GM12878 (cell line): ENCODE results near the gene DCAF12. TPM values are rescaled to one million over a fixed set of nuclear protein-coding genes. Genes with fewer than 3 reads are reported as not detected.

Source experiments
- ATAC-seq: fragments of 200-7000 bp; cut with Tn5 transposase; 3 replicates; pipeline ENCODE4 v1.9.1; 2020; ENCODE audit warnings: mild to moderate bottlenecking, moderate library complexity
- BruUV-seq: library from RNA; stranded (reverse); fragments of 400-500 nt; replicated peaks from 2 replicates; lab custom pipeline; 2021; lab: Mats Ljungman, UMichigan
- CTCF ChIA-PET: fragments of 300-600 bp; sonication (Branson Sonifier 250); formaldehyde crosslinking; extraction: SDS; loops from one replicate; lab custom pipeline; 2021; ENCODE audit warnings: inconsistent platforms; lab: Yijun Ruan, JAX
- POLR2A ChIA-PET: fragments of 350-600 bp; formaldehyde crosslinking; extraction: SDS; loops from one replicate; lab custom pipeline; 2021; ENCODE audit warnings: inconsistent platforms; lab: Charles Lee
- RAD21 ChIA-PET: fragments of 300-600 bp; sonication (Branson Sonifier 250); formaldehyde crosslinking; loops from one replicate; lab custom pipeline; 2023; ENCODE audit warnings: antibody characterized with exemption; ENCODE audit not compliant: unreplicated experiment; lab: Charles Lee
- SMC1A ChIA-PET: fragments of 300-600 bp; sonication (Branson Sonifier 250); formaldehyde crosslinking; loops from one replicate; lab custom pipeline; 2023; ENCODE audit not compliant: unreplicated experiment, uncharacterized antibody; lab: Charles Lee
- DNase-seq: peaks from one replicate; pipeline ENCODE4 v3.0.0-alpha.2; 2011; ENCODE audit warnings: low read depth, low spot score
- FAIRE-seq: peaks from 3 replicates; lab custom pipeline; 2011; peaks lifted over from hg19 to GRCh38; lab: Jason Lieb, UNC
- H2AFZ ChIP-seq: 2 replicates; pipeline ENCODE4 v1.6.0; 2011; ENCODE audit warnings: low read depth, low read length, control low read depth; ENCODE audit not compliant: control insufficient read depth
- H3K27ac ChIP-seq: 2 replicates; pipeline ENCODE4 v1.5.1; 2011; ENCODE audit warnings: control low read depth; ENCODE audit not compliant: control insufficient read depth, insufficient read depth
- H3K27me3 ChIP-seq, 2 experiments: replicated peaks in 1 of 2; 2 replicates each; pipeline versions ENCODE4 v1.6.0 to v1.6.1; 2011; ENCODE audit warnings: low read length in 1 of 2; ENCODE audit not compliant: control insufficient read depth in 2 of 2, insufficient read depth in 2 of 2
- H3K36me3 ChIP-seq, 2 experiments: 2 replicates each; pipeline ENCODE4 v1.5.1; 2011; ENCODE audit warnings: low read length in 1 of 2; ENCODE audit not compliant: control insufficient read depth in 2 of 2, insufficient read depth in 2 of 2
- H3K4me1 ChIP-seq: 2 replicates; pipeline ENCODE4 v1.6.1; 2011; ENCODE audit warnings: mild to moderate bottlenecking, low read length, moderate library complexity, mixed read lengths; ENCODE audit not compliant: control insufficient read depth, insufficient read depth
- H3K4me2 ChIP-seq: 2 replicates; pipeline ENCODE4 v1.6.0; 2011; ENCODE audit warnings: control low read depth; ENCODE audit not compliant: control insufficient read depth, insufficient read depth
- H3K4me3 ChIP-seq: fragments of 200-600 bp; sonication (generic); 2 replicates; pipeline ENCODE4 v1.5.1; 2016
- H3K79me2 ChIP-seq: 2 replicates; pipeline ENCODE4 v1.6.0; 2011; ENCODE audit warnings: low read length; ENCODE audit not compliant: control insufficient read depth, insufficient read depth
- H3K9ac ChIP-seq: 2 replicates; pipeline ENCODE4 v1.8.0; 2011; ENCODE audit warnings: low read length, control low read depth, mixed read lengths; ENCODE audit not compliant: control insufficient read depth, insufficient read depth
- H3K9me3 ChIP-seq: replicated peaks from 3 replicates; pipeline ENCODE4 v1.5.1; 2011; ENCODE audit warnings: mild to moderate bottlenecking, low read length; ENCODE audit not compliant: control insufficient read depth, insufficient read depth
- H4K20me1 ChIP-seq: 2 replicates; pipeline ENCODE4 v1.6.0; 2011; ENCODE audit not compliant: control insufficient read depth, insufficient read depth
- CBX3 ChIP-seq: fragments of 200-600 bp; sonication (generic); IDR thresholded peaks from 2 replicates; pipeline ENCODE4 v1.6.1; 2016; ENCODE audit warnings: low read depth, borderline replicate concordance
- ESRRA ChIP-seq: IDR thresholded peaks from 2 replicates; pipeline ENCODE4 v1.6.1; 2012; ENCODE audit warnings: mild to moderate bottlenecking, low read length, improper control_type of control experiment
- HDAC6 ChIP-seq: fragments of 200-600 bp; sonication (generic); IDR thresholded peaks from one replicate; pipeline ENCODE4 v1.8.0; 2017; ENCODE audit warnings: antibody characterized with exemption; ENCODE audit not compliant: unreplicated experiment
- IRF4 ChIP-seq: IDR thresholded peaks from 2 replicates; pipeline ENCODE4 v1.6.1; 2011; ENCODE audit warnings: low read depth, low read length
- JUND ChIP-seq: IDR thresholded peaks from 2 replicates; pipeline ENCODE4 v1.6.1; 2012; ENCODE audit warnings: low read depth, mild to moderate bottlenecking, low read length, improper control_type of control experiment, moderate library complexity
- KLF5 ChIP-seq: fragments of 450-650 bp; IDR thresholded peaks from 2 replicates; pipeline ENCODE4 v1.6.1; 2014; ENCODE audit warnings: mild to moderate bottlenecking; ENCODE audit not compliant: partially characterized antibody
- NFIC ChIP-seq: IDR thresholded peaks from 2 replicates; pipeline ENCODE4 v1.6.1; 2012; ENCODE audit warnings: low read depth, mild to moderate bottlenecking, inconsistent platforms, low read length, moderate library complexity
- PAX8 ChIP-seq: fragments of 450-650 bp; IDR thresholded peaks from 2 replicates; pipeline ENCODE4 v1.6.1; 2017; ENCODE audit warnings: mild to moderate bottlenecking, moderate library complexity
- SMAD1 ChIP-seq: fragments of 450-650 bp; IDR thresholded peaks from 2 replicates; pipeline ENCODE4 v1.6.1; 2018; ENCODE audit warnings: mild to moderate bottlenecking, low read depth; ENCODE audit not compliant: partially characterized antibody
- SMC3 ChIP-seq: IDR thresholded peaks from 2 replicates; pipeline ENCODE4 v1.6.1; 2011; ENCODE audit warnings: low read length, improper control_type of control experiment, borderline replicate concordance
- YY1 ChIP-seq: IDR thresholded peaks from 2 replicates; pipeline ENCODE4 v1.6.1; 2011; ENCODE audit warnings: low read depth, mild to moderate bottlenecking, low read length
- ZNF622 ChIP-seq: fragments of 450-650 bp; IDR thresholded peaks from 2 replicates; pipeline ENCODE4 v1.6.1; 2017; ENCODE audit warnings: mild to moderate bottlenecking, inconsistent platforms
- WGBS: methylation state at CpG from one replicate; pipeline ENCODE4 v1.1.6; 2016; ENCODE audit warnings: low lambda C conversion rate; ENCODE audit not compliant: insufficient replicate concordance, insufficient coverage; ENCODE audit errors: missing lambda C conversion rate; 5-methylcytosine and 5-hydroxymethylcytosine counted together
- in situ Hi-C: fragments of 300-500 bp; cut with MboI; formaldehyde crosslinking; loops from 9 replicates; pipeline ENCODE4 v1.14.3; 2018; ENCODE audit warnings: mixed read lengths
- intact Hi-C: fragments of 100-400 bp; cut with micrococcal nuclease; formaldehyde crosslinking; loops from one replicate; pipeline ENCODE4 v1.14.2; 2022; ENCODE audit not compliant: unreplicated experiment
- polyA plus RNA-seq, 11 experiments: library from polyadenylated mRNA; depleted of rRNA in 4 of 11; unstranded in 6 of 11; stranded (reverse) in 5 of 11; fragments of >200 nt; fragmentation: Nextera tagmentation in 4 of 11; fragmentation: Illumina TruSeq in 1 of 11; extraction: Ambion mirVana in 4 of 11; extraction: Trizol in 1 of 11; gene quantifications; 1 replicate in 1 of 11; 2 replicates in 10 of 11; pipeline versions ENCODE4 v1.2.1 to v1.2.3, GENCODE V29; 2011 to 2016; ENCODE audit warnings: inconsistent platforms in 2 of 11, missing spikeins in 2 of 11, low read depth in 1 of 11
- total RNA-seq, 4 experiments: library from RNA; depleted of rRNA in 3 of 4; stranded (reverse); fragments of >200 nt in 3 of 4; fragmentation: Illumina TruSeq in 1 of 4; extraction: Trizol in 1 of 4; gene quantifications; 2 replicates each; pipeline versions ENCODE4 v1.2.1 to v1.2.3, GENCODE V29; 2013 to 2021
- TF ChIP-seq, protein P1 (sequence below): fragments of 450-650 bp; formaldehyde crosslinking; IDR thresholded peaks from 2 replicates; pipeline ENCODE4 v1.5.0; 2022; ENCODE audit warnings: mild to moderate bottlenecking, missing genetic modification characterization
- TF ChIP-seq, protein P2 (sequence below): fragments of 450-650 bp; IDR thresholded peaks from 2 replicates; pipeline ENCODE4 v1.6.1; 2017; ENCODE audit warnings: mild to moderate bottlenecking, low read depth, inconsistent platforms; ENCODE audit not compliant: poor library complexity, severe bottlenecking
- TF ChIP-seq, protein P3 (sequence below): fragments of 450-650 bp; IDR thresholded peaks from 2 replicates; pipeline ENCODE4 v1.6.1; 2018; ENCODE audit warnings: borderline replicate concordance, mild to moderate bottlenecking; ENCODE audit not compliant: partially characterized antibody
- TF ChIP-seq, protein P4 (sequence below): fragments of 150-350 bp; IDR thresholded peaks from 2 replicates; pipeline ENCODE4 v1.6.1; 2014; ENCODE audit warnings: mild to moderate bottlenecking, low read depth, low read length

The DCAF12 gene
- total and polyA plus RNA-seq, 10 of the 15 experiments (the other 5 are each of a cell fraction or from before 2014, with no cell fraction given): 11.7 to 57.6 (median 34.6) TPM

DNA sequence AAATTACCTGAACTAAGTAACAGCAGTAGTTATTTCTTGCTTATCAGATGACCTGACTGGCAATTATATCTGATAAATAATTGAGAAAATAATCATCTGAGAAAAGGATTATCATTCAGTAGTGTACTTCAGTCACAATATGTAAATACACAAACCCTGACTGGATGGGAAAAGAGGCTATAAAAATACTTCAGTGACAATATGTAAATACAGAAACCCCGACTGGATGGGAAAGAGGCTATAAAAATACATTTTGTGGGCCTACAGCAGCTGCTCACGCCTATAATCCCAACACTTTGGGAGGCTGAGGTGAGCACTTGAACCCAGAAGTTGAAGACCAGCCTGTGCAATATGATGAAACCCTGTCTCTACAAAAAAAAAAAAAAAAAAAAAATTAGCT, 88.9 kb downstream of the DCAF12 start:
- Histone ChIP-seq H2AFZ (no peak overlapping the region), H3K9me3 (no peaks in the 10 kb centered on the region), H3K9ac (no peak overlapping the region), H3K4me2 (no peak overlapping the region), H3K27ac (no peak overlapping the region), H3K36me3 (no peaks in the 10 kb centered on the region; a peak in 1 of 4 replicates), H3K4me1 (no peaks in the 10 kb centered on the region), H3K4me3 (no peak overlapping the region)
- DNase-seq (no peak), FAIRE-seq (no peak)
- BruUV-seq: no TSS peak
- ChIA-PET RAD21 (no interaction called here), SMC1A (interaction anchor here (1.0 kb wide), 1 partner anchor 36 kb away, joined by 3 read pairs; no protein-coding TSS in a partner anchor)
- WGBS: 53% methylated on average over 2 of the region's 2 CpGs
- no peak for TF ChIP-seq NFIC
- TF ChIP-seq, protein P1, sequence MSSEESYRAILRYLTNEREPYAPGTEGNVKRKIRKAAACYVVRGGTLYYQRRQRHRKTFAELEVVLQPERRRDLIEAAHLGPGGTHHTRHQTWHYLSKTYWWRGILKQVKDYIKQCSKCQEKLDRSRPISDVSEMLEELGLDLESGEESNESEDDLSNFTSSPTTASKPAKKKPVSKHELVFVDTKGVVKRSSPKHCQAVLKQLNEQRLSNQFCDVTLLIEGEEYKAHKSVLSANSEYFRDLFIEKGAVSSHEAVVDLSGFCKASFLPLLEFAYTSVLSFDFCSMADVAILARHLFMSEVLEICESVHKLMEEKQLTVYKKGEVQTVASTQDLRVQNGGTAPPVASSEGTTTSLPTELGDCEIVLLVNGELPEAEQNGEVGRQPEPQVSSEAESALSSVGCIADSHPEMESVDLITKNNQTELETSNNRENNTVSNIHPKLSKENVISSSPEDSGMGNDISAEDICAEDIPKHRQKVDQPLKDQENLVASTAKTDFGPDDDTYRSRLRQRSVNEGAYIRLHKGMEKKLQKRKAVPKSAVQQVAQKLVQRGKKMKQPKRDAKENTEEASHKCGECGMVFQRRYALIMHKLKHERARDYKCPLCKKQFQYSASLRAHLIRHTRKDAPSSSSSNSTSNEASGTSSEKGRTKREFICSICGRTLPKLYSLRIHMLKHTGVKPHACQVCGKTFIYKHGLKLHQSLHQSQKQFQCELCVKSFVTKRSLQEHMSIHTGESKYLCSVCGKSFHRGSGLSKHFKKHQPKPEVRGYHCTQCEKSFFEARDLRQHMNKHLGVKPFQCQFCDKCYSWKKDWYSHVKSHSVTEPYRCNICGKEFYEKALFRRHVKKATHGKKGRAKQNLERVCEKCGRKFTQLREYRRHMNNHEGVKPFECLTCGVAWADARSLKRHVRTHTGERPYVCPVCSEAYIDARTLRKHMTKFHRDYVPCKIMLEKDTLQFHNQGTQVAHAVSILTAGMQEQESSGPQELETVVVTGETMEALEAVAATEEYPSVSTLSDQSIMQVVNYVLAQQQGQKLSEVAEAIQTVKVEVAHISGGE (CRISPR knock-in tag): no peak
- TF ChIP-seq PAX8: no peak
- TF ChIP-seq ZNF622: no peak
- no peak for TF ChIP-seq SMAD1
- TF ChIP-seq, protein P2, sequence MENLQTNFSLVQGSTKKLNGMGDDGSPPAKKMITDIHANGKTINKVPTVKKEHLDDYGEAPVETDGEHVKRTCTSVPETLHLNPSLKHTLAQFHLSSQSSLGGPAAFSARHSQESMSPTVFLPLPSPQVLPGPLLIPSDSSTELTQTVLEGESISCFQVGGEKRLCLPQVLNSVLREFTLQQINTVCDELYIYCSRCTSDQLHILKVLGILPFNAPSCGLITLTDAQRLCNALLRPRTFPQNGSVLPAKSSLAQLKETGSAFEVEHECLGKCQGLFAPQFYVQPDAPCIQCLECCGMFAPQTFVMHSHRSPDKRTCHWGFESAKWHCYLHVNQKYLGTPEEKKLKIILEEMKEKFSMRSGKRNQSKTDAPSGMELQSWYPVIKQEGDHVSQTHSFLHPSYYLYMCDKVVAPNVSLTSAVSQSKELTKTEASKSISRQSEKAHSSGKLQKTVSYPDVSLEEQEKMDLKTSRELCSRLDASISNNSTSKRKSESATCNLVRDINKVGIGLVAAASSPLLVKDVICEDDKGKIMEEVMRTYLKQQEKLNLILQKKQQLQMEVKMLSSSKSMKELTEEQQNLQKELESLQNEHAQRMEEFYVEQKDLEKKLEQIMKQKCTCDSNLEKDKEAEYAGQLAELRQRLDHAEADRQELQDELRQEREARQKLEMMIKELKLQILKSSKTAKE: no peak
- TF ChIP-seq CBX3: no peak
- TF ChIP-seq, protein P3, sequence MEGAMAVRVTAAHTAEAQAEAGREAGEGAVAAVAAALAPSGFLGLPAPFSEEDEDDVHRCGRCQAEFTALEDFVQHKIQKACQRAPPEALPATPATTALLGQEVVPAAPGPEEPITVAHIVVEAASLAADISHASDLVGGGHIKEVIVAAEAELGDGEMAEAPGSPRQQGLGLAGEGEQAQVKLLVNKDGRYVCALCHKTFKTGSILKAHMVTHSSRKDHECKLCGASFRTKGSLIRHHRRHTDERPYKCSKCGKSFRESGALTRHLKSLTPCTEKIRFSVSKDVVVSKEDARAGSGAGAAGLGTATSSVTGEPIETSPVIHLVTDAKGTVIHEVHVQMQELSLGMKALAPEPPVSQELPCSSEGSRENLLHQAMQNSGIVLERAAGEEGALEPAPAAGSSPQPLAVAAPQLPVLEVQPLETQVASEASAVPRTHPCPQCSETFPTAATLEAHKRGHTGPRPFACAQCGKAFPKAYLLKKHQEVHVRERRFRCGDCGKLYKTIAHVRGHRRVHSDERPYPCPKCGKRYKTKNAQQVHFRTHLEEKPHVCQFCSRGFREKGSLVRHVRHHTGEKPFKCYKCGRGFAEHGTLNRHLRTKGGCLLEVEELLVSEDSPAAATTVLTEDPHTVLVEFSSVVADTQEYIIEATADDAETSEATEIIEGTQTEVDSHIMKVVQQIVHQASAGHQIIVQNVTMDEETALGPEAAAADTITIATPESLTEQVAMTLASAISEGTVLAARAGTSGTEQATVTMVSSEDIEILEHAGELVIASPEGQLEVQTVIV: no peak
- TF ChIP-seq IRF4: no peak
- TF ChIP-seq YY1: no peak
- TF ChIP-seq, protein P4, sequence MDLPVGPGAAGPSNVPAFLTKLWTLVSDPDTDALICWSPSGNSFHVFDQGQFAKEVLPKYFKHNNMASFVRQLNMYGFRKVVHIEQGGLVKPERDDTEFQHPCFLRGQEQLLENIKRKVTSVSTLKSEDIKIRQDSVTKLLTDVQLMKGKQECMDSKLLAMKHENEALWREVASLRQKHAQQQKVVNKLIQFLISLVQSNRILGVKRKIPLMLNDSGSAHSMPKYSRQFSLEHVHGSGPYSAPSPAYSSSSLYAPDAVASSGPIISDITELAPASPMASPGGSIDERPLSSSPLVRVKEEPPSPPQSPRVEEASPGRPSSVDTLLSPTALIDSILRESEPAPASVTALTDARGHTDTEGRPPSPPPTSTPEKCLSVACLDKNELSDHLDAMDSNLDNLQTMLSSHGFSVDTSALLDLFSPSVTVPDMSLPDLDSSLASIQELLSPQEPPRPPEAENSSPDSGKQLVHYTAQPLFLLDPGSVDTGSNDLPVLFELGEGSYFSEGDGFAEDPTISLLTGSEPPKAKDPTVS: no peak
- TF ChIP-seq ESRRA: no peak
- no peak for TF ChIP-seq KLF5
- TF ChIP-seq JUND: no peak
- TF ChIP-seq SMC3: no peak
- TF ChIP-seq HDAC6: no peak
- TF ChIP-seq, all 136 proteins: peak for 0
- no peak for ATAC-seq
- ChIA-PET POLR2A (interaction anchor here (0.7 kb wide), 1 partner anchor 666 kb away, joined by 4 read pairs; no protein-coding TSS in a partner anchor), CTCF (no interaction called here)
- Histone ChIP-seq H4K20me1 (no peaks in the 10 kb centered on the region), H3K27me3 (no peaks in the 10 kb centered on the region), H3K79me2 (peaks cover 47% of the 10 kb centered on the region)
- intact Hi-C loops (no loop called here), in situ Hi-C loops (no loop called here)
